GM23338 (cell line): ENCODE data around the gene SLC2A1. TPM values are rescaled to one million over a fixed set of nuclear protein-coding genes. Genes with fewer than 3 reads are reported as not detected.
A peak's percentile ranks its signal among the peaks of the same experiment; 100 is the strongest.

Source experiments
- ATAC-seq: fragments of 200-7000 bp; cut with Tn5 transposase; 3 replicates; pipeline ENCODE4 v1.9.1; 2020
- DNase-seq: peaks from one replicate; pipeline ENCODE4 v3.0.0-alpha.2; 2015; ENCODE audit warnings: low spot score
- H2AFZ ChIP-seq: fragments of 200-600 bp; sonication (generic); 2 replicates; pipeline ENCODE4 v1.8.0; 2016; ENCODE audit warnings: antibody characterized with exemption, mild to moderate bottlenecking, moderate library complexity
- H3F3A ChIP-seq: fragments of 200-600 bp; sonication (generic); replicated peaks from 2 replicates; pipeline ENCODE4 v1.8.0; 2017; ENCODE audit warnings: antibody characterized with exemption, mixed run types, low read depth
- H3K27ac ChIP-seq: fragments of 200-600 bp; sonication (generic); 2 replicates; pipeline ENCODE4 v1.6.1; 2016; ENCODE audit warnings: low read depth
- H3K27me3 ChIP-seq: fragments of 200-600 bp; sonication (generic); 2 replicates; pipeline ENCODE4 v1.8.0; 2016; ENCODE audit warnings: mild to moderate bottlenecking, mixed run types, moderate library complexity; ENCODE audit not compliant: insufficient read depth
- H3K36me3 ChIP-seq: fragments of 200-600 bp; sonication (generic); 2 replicates; pipeline ENCODE4 v1.8.0; 2016; ENCODE audit warnings: mild to moderate bottlenecking; ENCODE audit not compliant: insufficient read depth
- H3K4me1 ChIP-seq: fragments of 200-600 bp; sonication (generic); 2 replicates; pipeline ENCODE4 v1.8.0; 2016; ENCODE audit warnings: mild to moderate bottlenecking, moderate library complexity; ENCODE audit not compliant: insufficient read depth
- H3K4me2 ChIP-seq: fragments of 200-600 bp; sonication (generic); 2 replicates; pipeline ENCODE4 v1.7.1; 2017; ENCODE audit warnings: mixed run types
- H3K4me3 ChIP-seq: fragments of 200-600 bp; sonication (generic); 2 replicates; pipeline ENCODE4 v1.6.1; 2016; ENCODE audit warnings: mixed run types
- H3K79me2 ChIP-seq: fragments of 200-600 bp; sonication (generic); replicated peaks from 2 replicates; pipeline ENCODE4 v1.8.0; 2017; ENCODE audit warnings: mild to moderate bottlenecking; ENCODE audit not compliant: insufficient read depth
- H3K9me2 ChIP-seq: fragments of 200-600 bp; sonication (generic); 2 replicates; pipeline ENCODE4 v1.8.0; 2017; ENCODE audit not compliant: insufficient read depth
- H4K20me1 ChIP-seq: fragments of 200-600 bp; sonication (generic); replicated peaks from 2 replicates; pipeline ENCODE4 v1.8.0; 2017; ENCODE audit warnings: mild to moderate bottlenecking; ENCODE audit not compliant: insufficient read depth
- H3K27ac Mint-ChIP-seq: 2 replicates; pipeline ENCODE4 v1.8.0; 2020; ENCODE audit warnings: inconsistent platforms, mild to moderate bottlenecking, moderate library complexity, mixed read lengths
- H3K27me3 Mint-ChIP-seq: 3 replicates; pipeline ENCODE4 v1.8.0; 2022; ENCODE audit warnings: low read depth, mild to moderate bottlenecking, moderate library complexity, mixed read lengths, inconsistent platforms; ENCODE audit not compliant: insufficient read depth, poor library complexity
- H3K36me3 Mint-ChIP-seq: 3 replicates; pipeline ENCODE4 v1.8.0; 2021; ENCODE audit warnings: low read depth, mild to moderate bottlenecking, inconsistent platforms, moderate library complexity, mixed read lengths
- H3K4me1 Mint-ChIP-seq: 3 replicates; pipeline ENCODE4 v1.8.0; 2020; ENCODE audit warnings: mild to moderate bottlenecking, inconsistent platforms, mixed read lengths
- H3K4me3 Mint-ChIP-seq: 3 replicates; pipeline ENCODE4 v1.8.0; 2021; ENCODE audit warnings: moderate library complexity, mild to moderate bottlenecking, inconsistent platforms, mixed read lengths
- H3K9me3 Mint-ChIP-seq: 3 replicates; pipeline ENCODE4 v1.8.0; 2020; ENCODE audit warnings: moderate library complexity, mild to moderate bottlenecking, inconsistent platforms, mixed read lengths
- CREB1 ChIP-seq: fragments of 250-450 bp; sonication (Bioruptor Pico); IDR thresholded peaks from 2 replicates; pipeline ENCODE4 v1.5.0; 2020; ENCODE audit warnings: low read depth, mild to moderate bottlenecking, moderate library complexity
- EZH2 ChIP-seq: fragments of 200-600 bp; sonication (generic); IDR thresholded peaks from one replicate; pipeline ENCODE4 v1.8.0; 2017; ENCODE audit warnings: antibody characterized with exemption, mild to moderate bottlenecking, low read depth; ENCODE audit not compliant: unreplicated experiment
- EZH2phosphoT487 ChIP-seq: fragments of 200-600 bp; sonication (generic); IDR thresholded peaks from one replicate; pipeline ENCODE4 v1.8.1; 2018; ENCODE audit warnings: antibody characterized with exemption; ENCODE audit not compliant: unreplicated experiment
- JUNB ChIP-seq: IDR thresholded peaks from one replicate; pipeline ENCODE4 v1.6.1; 2016; ENCODE audit warnings: antibody characterized with exemption; ENCODE audit not compliant: unreplicated experiment
- NANOG ChIP-seq: IDR thresholded peaks from 2 replicates; pipeline ENCODE4 v1.6.1; 2016; ENCODE audit warnings: antibody characterized with exemption, borderline replicate concordance
- POLR2AphosphoS5 ChIP-seq: IDR thresholded peaks from 2 replicates; pipeline ENCODE4 v1.6.1; 2016; ENCODE audit warnings: antibody characterized with exemption, low read depth
- STAT1 ChIP-seq: IDR thresholded peaks from one replicate; pipeline ENCODE4 v1.6.1; 2016; ENCODE audit warnings: antibody characterized with exemption; ENCODE audit not compliant: unreplicated experiment
- ZNF114 ChIP-seq: fragments of 250-450 bp; sonication (Bioruptor Pico); IDR thresholded peaks from 2 replicates; pipeline ENCODE4 v1.5.0; 2020; ENCODE audit warnings: mild to moderate bottlenecking, moderate library complexity
- ZNF331 ChIP-seq: fragments of 250-450 bp; sonication (Bioruptor Pico); IDR thresholded peaks from 2 replicates; pipeline ENCODE4 v1.5.0; 2020; ENCODE audit warnings: low read depth, mild to moderate bottlenecking, moderate library complexity
- polyA plus RNA-seq: library from polyadenylated mRNA; unstranded; fragments of >200 nt; fragmentation: Nextera tagmentation; extraction: Ambion mirVana; gene quantifications from 2 replicates; pipeline ENCODE4 v1.2.1, GENCODE V29; 2016
- total RNA-seq: library from RNA; depleted of rRNA; stranded (reverse); fragments of >200 nt; shearing (Covaris generic); gene quantifications from 2 replicates; pipeline ENCODE4 v1.2.3, GENCODE V29; 2014
- TF ChIP-seq, protein P1 (sequence below), 2 experiments: fragments of 200-600 bp in 1 of 2; sonication (generic) in 1 of 2; conservative IDR thresholded peaks; 2 replicates each; pipeline versions ENCODE4 v1.5.1 to v1.6.1; 2016 to 2017; ENCODE audit warnings: antibody characterized with exemption in 2 of 2, low read depth in 2 of 2, mild to moderate bottlenecking in 2 of 2, moderate library complexity in 1 of 2
- TF ChIP-seq, protein P2 (sequence below): fragments of 250-450 bp; sonication (Bioruptor Pico); IDR thresholded peaks from 2 replicates; pipeline ENCODE4 v1.5.0; 2020; ENCODE audit warnings: mild to moderate bottlenecking, moderate library complexity
- TF ChIP-seq, protein P3 (sequence below): IDR thresholded peaks from one replicate; pipeline ENCODE4 v1.6.1; 2018; ENCODE audit warnings: antibody characterized with exemption; ENCODE audit not compliant: unreplicated experiment
- TF ChIP-seq, protein P4 (sequence below): IDR thresholded peaks from 2 replicates; pipeline ENCODE4 v1.6.1; 2016; ENCODE audit warnings: antibody characterized with exemption

SLC2A1 gene
- total and polyA plus RNA-seq, 2 experiments from 2014 or later = 66.1 to 305 TPM

DNA sequence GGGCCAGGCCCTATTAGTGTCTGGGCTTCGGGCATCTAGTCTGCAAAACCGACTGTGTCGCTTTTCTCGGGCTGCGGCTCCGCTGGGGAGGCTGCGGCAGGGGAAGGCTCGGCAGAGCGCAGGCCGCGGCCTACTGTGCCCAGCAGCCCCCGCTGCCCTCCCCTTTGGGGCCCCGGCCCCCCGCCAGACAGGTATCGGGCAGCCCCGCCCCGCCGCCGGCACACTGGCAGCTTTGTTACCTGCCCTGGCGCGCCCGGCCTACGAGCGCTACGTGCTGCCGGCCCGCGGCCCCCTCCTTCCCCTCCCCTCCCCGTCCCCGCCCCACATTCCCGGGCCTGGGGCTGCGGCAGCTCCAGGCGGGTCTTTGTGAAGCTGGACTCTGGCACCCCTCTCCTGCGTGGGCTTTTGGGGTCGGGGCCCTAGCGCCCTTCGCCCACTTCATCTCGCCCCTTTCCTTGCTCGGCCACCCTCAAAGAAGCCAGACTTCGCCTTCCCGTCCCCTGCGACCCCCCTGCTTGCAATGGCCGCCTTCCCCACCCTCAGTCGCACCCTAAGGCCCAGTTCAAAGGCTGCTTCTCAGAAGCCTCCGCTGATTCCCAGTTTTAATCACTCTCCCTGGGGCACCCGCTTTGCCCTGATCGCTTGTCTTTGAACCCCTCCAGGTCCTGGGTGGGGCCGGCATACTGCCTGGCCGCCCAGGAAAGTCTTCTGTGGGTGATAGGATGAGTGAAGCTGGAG is 48.9 kb upstream of the SLC2A1 start:
- peaks cover 18% of the 10 kb centered on the region for H3K27me3 Mint-ChIP-seq
- Histone ChIP-seq H3K9me2 (peaks cover 10% of the 10 kb centered on the region; the same call in 1 of the 2 replicates), H3K36me3 (no peaks in the 10 kb centered on the region; the same call in 1 of the 2 replicates), H3F3A (peaks cover 16% of the 10 kb centered on the region), H3K27ac (peak overlapping the region; percentile 99), H3K4me1 (peaks cover 47% of the 10 kb centered on the region), H3K4me3 (peak overlapping the region; percentile 31), H3K27me3 (no peaks in the 10 kb centered on the region), H2AFZ (no peak overlapping the region), H3K79me2 (no peaks in the 10 kb centered on the region), H4K20me1 (no peaks in the 10 kb centered on the region), H3K4me2 (peak overlapping the region; percentile 69)
- H3K36me3 Mint-ChIP-seq = no peaks in the 10 kb centered on the region
- no peak for TF ChIP-seq NANOG
- TF ChIP-seq ZNF331 (CRISPR knock-in tag) = no peak
- TF ChIP-seq, protein P1, sequence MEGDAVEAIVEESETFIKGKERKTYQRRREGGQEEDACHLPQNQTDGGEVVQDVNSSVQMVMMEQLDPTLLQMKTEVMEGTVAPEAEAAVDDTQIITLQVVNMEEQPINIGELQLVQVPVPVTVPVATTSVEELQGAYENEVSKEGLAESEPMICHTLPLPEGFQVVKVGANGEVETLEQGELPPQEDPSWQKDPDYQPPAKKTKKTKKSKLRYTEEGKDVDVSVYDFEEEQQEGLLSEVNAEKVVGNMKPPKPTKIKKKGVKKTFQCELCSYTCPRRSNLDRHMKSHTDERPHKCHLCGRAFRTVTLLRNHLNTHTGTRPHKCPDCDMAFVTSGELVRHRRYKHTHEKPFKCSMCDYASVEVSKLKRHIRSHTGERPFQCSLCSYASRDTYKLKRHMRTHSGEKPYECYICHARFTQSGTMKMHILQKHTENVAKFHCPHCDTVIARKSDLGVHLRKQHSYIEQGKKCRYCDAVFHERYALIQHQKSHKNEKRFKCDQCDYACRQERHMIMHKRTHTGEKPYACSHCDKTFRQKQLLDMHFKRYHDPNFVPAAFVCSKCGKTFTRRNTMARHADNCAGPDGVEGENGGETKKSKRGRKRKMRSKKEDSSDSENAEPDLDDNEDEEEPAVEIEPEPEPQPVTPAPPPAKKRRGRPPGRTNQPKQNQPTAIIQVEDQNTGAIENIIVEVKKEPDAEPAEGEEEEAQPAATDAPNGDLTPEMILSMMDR (conservative IDR thresholded peaks at IDR 0.05; ENCODE audit: low read depth in 2 of 2) = no peak
- no peak for TF ChIP-seq CREB1 (CRISPR knock-in tag)
- no peak for TF ChIP-seq EZH2phosphoT487
- no peak for TF ChIP-seq JUNB
- no peak for TF ChIP-seq STAT1
- no peak for TF ChIP-seq POLR2AphosphoS5
- TF ChIP-seq, protein P2, sequence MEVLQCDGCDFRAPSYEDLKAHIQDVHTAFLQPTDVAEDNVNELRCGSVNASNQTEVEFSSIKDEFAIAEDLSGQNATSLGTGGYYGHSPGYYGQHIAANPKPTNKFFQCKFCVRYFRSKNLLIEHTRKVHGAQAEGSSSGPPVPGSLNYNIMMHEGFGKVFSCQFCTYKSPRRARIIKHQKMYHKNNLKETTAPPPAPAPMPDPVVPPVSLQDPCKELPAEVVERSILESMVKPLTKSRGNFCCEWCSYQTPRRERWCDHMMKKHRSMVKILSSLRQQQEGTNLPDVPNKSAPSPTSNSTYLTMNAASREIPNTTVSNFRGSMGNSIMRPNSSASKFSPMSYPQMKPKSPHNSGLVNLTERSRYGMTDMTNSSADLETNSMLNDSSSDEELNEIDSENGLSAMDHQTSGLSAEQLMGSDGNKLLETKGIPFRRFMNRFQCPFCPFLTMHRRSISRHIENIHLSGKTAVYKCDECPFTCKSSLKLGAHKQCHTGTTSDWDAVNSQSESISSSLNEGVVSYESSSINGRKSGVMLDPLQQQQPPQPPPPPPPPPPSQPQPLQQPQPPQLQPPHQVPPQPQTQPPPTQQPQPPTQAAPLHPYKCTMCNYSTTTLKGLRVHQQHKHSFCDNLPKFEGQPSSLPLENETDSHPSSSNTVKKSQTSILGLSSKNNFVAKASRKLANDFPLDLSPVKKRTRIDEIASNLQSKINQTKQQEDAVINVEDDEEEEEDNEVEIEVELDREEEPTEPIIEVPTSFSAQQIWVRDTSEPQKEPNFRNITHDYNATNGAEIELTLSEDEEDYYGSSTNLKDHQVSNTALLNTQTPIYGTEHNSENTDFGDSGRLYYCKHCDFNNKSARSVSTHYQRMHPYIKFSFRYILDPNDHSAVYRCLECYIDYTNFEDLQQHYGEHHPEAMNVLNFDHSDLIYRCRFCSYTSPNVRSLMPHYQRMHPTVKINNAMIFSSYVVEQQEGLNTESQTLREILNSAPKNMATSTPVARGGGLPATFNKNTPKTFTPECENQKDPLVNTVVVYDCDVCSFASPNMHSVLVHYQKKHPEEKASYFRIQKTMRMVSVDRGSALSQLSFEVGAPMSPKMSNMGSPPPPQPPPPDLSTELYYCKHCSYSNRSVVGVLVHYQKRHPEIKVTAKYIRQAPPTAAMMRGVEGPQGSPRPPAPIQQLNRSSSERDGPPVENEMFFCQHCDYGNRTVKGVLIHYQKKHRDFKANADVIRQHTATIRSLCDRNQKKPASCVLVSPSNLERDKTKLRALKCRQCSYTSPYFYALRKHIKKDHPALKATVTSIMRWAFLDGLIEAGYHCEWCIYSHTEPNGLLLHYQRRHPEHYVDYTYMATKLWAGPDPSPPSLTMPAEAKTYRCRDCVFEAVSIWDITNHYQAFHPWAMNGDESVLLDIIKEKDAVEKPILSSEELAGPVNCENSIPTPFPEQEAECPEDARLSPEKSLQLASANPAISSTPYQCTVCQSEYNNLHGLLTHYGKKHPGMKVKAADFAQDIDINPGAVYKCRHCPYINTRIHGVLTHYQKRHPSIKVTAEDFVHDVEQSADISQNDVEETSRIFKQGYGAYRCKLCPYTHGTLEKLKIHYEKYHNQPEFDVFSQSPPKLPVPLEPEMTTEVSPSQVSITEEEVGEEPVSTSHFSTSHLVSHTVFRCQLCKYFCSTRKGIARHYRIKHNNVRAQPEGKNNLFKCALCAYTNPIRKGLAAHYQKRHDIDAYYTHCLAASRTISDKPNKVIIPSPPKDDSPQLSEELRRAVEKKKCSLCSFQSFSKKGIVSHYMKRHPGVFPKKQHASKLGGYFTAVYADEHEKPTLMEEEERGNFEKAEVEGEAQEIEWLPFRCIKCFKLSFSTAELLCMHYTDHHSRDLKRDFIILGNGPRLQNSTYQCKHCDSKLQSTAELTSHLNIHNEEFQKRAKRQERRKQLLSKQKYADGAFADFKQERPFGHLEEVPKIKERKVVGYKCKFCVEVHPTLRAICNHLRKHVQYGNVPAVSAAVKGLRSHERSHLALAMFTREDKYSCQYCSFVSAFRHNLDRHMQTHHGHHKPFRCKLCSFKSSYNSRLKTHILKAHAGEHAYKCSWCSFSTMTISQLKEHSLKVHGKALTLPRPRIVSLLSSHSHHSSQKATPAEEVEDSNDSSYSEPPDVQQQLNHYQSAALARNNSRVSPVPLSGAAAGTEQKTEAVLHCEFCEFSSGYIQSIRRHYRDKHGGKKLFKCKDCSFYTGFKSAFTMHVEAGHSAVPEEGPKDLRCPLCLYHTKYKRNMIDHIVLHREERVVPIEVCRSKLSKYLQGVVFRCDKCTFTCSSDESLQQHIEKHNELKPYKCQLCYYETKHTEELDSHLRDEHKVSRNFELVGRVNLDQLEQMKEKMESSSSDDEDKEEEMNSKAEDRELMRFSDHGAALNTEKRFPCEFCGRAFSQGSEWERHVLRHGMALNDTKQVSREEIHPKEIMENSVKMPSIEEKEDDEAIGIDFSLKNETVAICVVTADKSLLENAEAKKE = no peak
- TF ChIP-seq, protein P3, sequence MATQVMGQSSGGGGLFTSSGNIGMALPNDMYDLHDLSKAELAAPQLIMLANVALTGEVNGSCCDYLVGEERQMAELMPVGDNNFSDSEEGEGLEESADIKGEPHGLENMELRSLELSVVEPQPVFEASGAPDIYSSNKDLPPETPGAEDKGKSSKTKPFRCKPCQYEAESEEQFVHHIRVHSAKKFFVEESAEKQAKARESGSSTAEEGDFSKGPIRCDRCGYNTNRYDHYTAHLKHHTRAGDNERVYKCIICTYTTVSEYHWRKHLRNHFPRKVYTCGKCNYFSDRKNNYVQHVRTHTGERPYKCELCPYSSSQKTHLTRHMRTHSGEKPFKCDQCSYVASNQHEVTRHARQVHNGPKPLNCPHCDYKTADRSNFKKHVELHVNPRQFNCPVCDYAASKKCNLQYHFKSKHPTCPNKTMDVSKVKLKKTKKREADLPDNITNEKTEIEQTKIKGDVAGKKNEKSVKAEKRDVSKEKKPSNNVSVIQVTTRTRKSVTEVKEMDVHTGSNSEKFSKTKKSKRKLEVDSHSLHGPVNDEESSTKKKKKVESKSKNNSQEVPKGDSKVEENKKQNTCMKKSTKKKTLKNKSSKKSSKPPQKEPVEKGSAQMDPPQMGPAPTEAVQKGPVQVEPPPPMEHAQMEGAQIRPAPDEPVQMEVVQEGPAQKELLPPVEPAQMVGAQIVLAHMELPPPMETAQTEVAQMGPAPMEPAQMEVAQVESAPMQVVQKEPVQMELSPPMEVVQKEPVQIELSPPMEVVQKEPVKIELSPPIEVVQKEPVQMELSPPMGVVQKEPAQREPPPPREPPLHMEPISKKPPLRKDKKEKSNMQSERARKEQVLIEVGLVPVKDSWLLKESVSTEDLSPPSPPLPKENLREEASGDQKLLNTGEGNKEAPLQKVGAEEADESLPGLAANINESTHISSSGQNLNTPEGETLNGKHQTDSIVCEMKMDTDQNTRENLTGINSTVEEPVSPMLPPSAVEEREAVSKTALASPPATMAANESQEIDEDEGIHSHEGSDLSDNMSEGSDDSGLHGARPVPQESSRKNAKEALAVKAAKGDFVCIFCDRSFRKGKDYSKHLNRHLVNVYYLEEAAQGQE = no peak
- TF ChIP-seq ZNF114 (CRISPR knock-in tag) = no peak
- TF ChIP-seq, protein P4, sequence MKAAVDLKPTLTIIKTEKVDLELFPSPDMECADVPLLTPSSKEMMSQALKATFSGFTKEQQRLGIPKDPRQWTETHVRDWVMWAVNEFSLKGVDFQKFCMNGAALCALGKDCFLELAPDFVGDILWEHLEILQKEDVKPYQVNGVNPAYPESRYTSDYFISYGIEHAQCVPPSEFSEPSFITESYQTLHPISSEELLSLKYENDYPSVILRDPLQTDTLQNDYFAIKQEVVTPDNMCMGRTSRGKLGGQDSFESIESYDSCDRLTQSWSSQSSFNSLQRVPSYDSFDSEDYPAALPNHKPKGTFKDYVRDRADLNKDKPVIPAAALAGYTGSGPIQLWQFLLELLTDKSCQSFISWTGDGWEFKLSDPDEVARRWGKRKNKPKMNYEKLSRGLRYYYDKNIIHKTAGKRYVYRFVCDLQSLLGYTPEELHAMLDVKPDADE = no peak
- TF ChIP-seq EZH2 = no peak
- H3K9me3 Mint-ChIP-seq = no peaks in the 10 kb centered on the region; the same call in 2 of the 3 replicates
- H3K4me1 Mint-ChIP-seq = peaks cover 51% of the 10 kb centered on the region
- ATAC-seq (peak; percentile 50), DNase-seq (peak; percentile 84)
- peak overlapping the region; percentile 50 for H3K4me3 Mint-ChIP-seq
- peak overlapping the region; percentile 98 for H3K27ac Mint-ChIP-seq
